K562 treated with DMSO at 1 percent for 4 hours (cell line): Measurements from ENCODE around the gene RABEP2. TPM values are rescaled to one million over a fixed set of nuclear protein-coding genes. Genes with fewer than 3 reads are reported as not detected.

Experiments used
- total RNA-seq: library from RNA; unstranded; fragments of 300-600 nt; gene quantifications from 2 replicates; pipeline ENCODE4 v1.2.3, GENCODE V29; 2022; ENCODE audit not compliant: insufficient read depth

RABEP2 gene
- 13.0 and 13.3 TPM in 2 replicates for total RNA-seq

GRCh38 chr16:28924762-28925385 lies at the start of gene RABEP2:
Gene RABEP2, minus strand, starts transcription at chr16:28925238. Its CDS starts 75 bp downstream, at chr16:28925163.

GRCh38 chr16:28974437-28975157 lies 49.6 kb upstream of the RABEP2 start, which contains the start of gene SPNS1:
Gene SPNS1, plus strand, starts transcription at chr16:28974778. Its CDS starts 374 bp downstream, at chr16:28975152.

GRCh38 chr16:28950648-28951409 lies 25.8 kb upstream of the RABEP2 start, which contains the start of gene NFATC2IP:
Gene NFATC2IP, plus strand, starts transcription at chr16:28950937. Its CDS starts 75 bp downstream, at chr16:28951012.

GRCh38 chr16:28931801-28932225 lies 6.8 kb upstream of the RABEP2 start, which contains the start of gene CD19:
Gene CD19, plus strand, starts transcription at chr16:28931971. Its CDS starts 30 bp downstream, at chr16:28932001.

GRCh38 chr16:28878083-28878926 lies 46.7 kb downstream of the RABEP2 start, which contains the start of gene ATP2A1:
Gene ATP2A1, plus strand, starts transcription at chr16:28878488. Its CDS starts 184 bp downstream, at chr16:28878672.

Other genes with a start within 250 kb of the RABEP2 start
- gene EIF3C, start 213.8 kb downstream of the RABEP2 start, total RNA-seq: 236 and 351 TPM in 2 replicates
- gene NPIPB9, start 173.5 kb downstream of the RABEP2 start, total RNA-seq: 0.80 and 1.1 TPM in 2 replicates
- gene ATXN2L, start 102.2 kb downstream of the RABEP2 start, total RNA-seq: 242 and 282 TPM in 2 replicates
- 252 and 257 TPM in 2 replicates for gene TUFM, start 78.9 kb downstream of the RABEP2 start, total RNA-seq
- 43.6 and 52.7 TPM in 2 replicates for gene SH2B1, start 61.4 kb downstream of the RABEP2 start, total RNA-seq
- 5.5 and 7.3 TPM in 2 replicates for gene ATP2A1, start 46.8 kb downstream of the RABEP2 start, total RNA-seq
- gene CD19, start 6.7 kb upstream of the RABEP2 start, total RNA-seq: 3.8 and 6.8 TPM in 2 replicates
- gene NFATC2IP, start 25.7 kb upstream of the RABEP2 start, total RNA-seq: 28.8 TPM in 2 replicates
- gene SPNS1, start 49.5 kb upstream of the RABEP2 start, total RNA-seq: 90.1 and 109 TPM in 2 replicates
- gene LAT, start 59.8 kb upstream of the RABEP2 start, total RNA-seq: 3.3 and 8.9 TPM in 2 replicates